Measurements from ENCODE around the gene SNTG2. TPM values are rescaled to one million over a fixed set of nuclear protein-coding genes. Genes with fewer than 3 reads are reported as not detected.

The SNTG2 gene
- total RNA-seq, 3 donors from 2014 or later (not counting 1 experiment from before 2014, with no cell fraction given), result not detected

GRCh38 chr2:1079873-1080799 is 129.5 kb downstream of the SNTG2 start:
- Histone ChIP-seq H3K4me1 (ENCODE audit: control insufficient read depth, insufficient read depth, low read length) (no peaks in the 10 kb centered on the region), H3K27me3 (ENCODE audit: control insufficient read depth, insufficient read depth, low read length) (no peaks in the 10 kb centered on the region), H3K36me3 (ENCODE audit: control insufficient read depth, insufficient read depth, low read length) (no peaks in the 10 kb centered on the region), H3K9me3 (ENCODE audit: control insufficient read depth, insufficient read depth, low read length) (no peaks in the 10 kb centered on the region), H3K4me3 (ENCODE audit: low read length) (no peak overlapping the region), H3K27ac (ENCODE audit: low read length) (no peak overlapping the region)
- DNase-seq, result no peak
- Mint-ChIP-seq H3K27ac (no peak overlapping the region), H3K27me3 (ENCODE audit: low read depth in 2 of 2) (peaks cover 11 to 21% of the 10 kb centered on the region in 2 donors), H3K4me1 (no peaks in the 10 kb centered on the region), H3K4me3 (no peak overlapping the region), H3K36me3 (no peaks in the 10 kb centered on the region), H3K9me3 (no peaks in the 10 kb centered on the region)
- intact Hi-C loops (cut with micrococcal nuclease), result no loop called here
- ATAC-seq, result no peak
- no peak for TF ChIP-seq CTCF (IDR thresholded peaks at IDR 0.05)
- WGBS (ENCODE audit: insufficient coverage), result 92% methylated on average over 15 of the region's 15 CpGs

- TF ChIP-seq CTCF (IDR thresholded peaks at IDR 0.05), result no peak
- Mint-ChIP-seq H3K36me3 (no peaks in the 10 kb centered on the region), H3K9me3 (no peaks in the 10 kb centered on the region), H3K27ac (no peak overlapping the region), H3K4me3 (no peak overlapping the region), H3K27me3 (ENCODE audit: low read depth in 2 of 2) (peaks cover 11 to 20% of the 10 kb centered on the region in 2 donors), H3K4me1 (no peaks in the 10 kb centered on the region)
- Histone ChIP-seq H3K4me3 (ENCODE audit: low read length) (no peak overlapping the region), H3K4me1 (ENCODE audit: control insufficient read depth, insufficient read depth, low read length) (no peaks in the 10 kb centered on the region), H3K27ac (ENCODE audit: low read length) (no peak overlapping the region), H3K36me3 (ENCODE audit: control insufficient read depth, insufficient read depth, low read length) (no peaks in the 10 kb centered on the region), H3K9me3 (ENCODE audit: control insufficient read depth, insufficient read depth, low read length) (no peaks in the 10 kb centered on the region), H3K27me3 (ENCODE audit: control insufficient read depth, insufficient read depth, low read length) (no peaks in the 10 kb centered on the region)
- WGBS (ENCODE audit: insufficient coverage), result 85% methylated on average over 14 of the region's 14 CpGs
- no peak for ATAC-seq
- DNase-seq, result no peak
- intact Hi-C loops (cut with micrococcal nuclease), result no loop called here
Observed at GRCh38 chr2:1081451-1082225, 131.0 kb downstream of the SNTG2 start.

- no peak for ATAC-seq
- TF ChIP-seq CTCF (IDR thresholded peaks at IDR 0.05), result no peak
- no peaks in the 10 kb centered on the region for H3K9me3 Mint-ChIP-seq
- Histone ChIP-seq H3K36me3 (ENCODE audit: control insufficient read depth, insufficient read depth, low read length) (no peaks in the 10 kb centered on the region), H3K4me1 (ENCODE audit: control insufficient read depth, insufficient read depth, low read length) (no peaks in the 10 kb centered on the region), H3K9me3 (ENCODE audit: control insufficient read depth, insufficient read depth, low read length) (no peaks in the 10 kb centered on the region), H3K27me3 (ENCODE audit: control insufficient read depth, insufficient read depth, low read length) (no peaks in the 10 kb centered on the region), H3K27ac (ENCODE audit: low read length) (no peak overlapping the region), H3K4me3 (ENCODE audit: low read length) (no peak overlapping the region)
- intact Hi-C loops (cut with micrococcal nuclease), result no loop called here
- no peaks in the 10 kb centered on the region for H3K4me1 Mint-ChIP-seq
- no peak overlapping the region for H3K4me3 Mint-ChIP-seq
- H3K27ac Mint-ChIP-seq, result no peak overlapping the region
- DNase-seq, result no peak
- H3K36me3 Mint-ChIP-seq, result no peaks in the 10 kb centered on the region
- WGBS (ENCODE audit: insufficient coverage), result 88% methylated on average over 17 of the region's 17 CpGs
- peaks cover 11 to 20% of the 10 kb centered on the region in 2 donors for H3K27me3 Mint-ChIP-seq (ENCODE audit: low read depth in 2 of 2)
Observed at GRCh38 chr2:1082456-1083205, 132.0 kb downstream of the SNTG2 start.

Measured in natural killer cell (primary cell).